HG02938 (cell line): Measurements from ENCODE around the gene TNK2.

ENCODE experiments used
- ATAC-seq: cut with Tn5 transposase; IDR thresholded peaks from one replicate; pipeline ENCODE4 v1.9.1; 2021; ENCODE audit warnings: mild to moderate bottlenecking, moderate library complexity; ENCODE audit not compliant: unreplicated experiment

Gene TNK2

DNA sequence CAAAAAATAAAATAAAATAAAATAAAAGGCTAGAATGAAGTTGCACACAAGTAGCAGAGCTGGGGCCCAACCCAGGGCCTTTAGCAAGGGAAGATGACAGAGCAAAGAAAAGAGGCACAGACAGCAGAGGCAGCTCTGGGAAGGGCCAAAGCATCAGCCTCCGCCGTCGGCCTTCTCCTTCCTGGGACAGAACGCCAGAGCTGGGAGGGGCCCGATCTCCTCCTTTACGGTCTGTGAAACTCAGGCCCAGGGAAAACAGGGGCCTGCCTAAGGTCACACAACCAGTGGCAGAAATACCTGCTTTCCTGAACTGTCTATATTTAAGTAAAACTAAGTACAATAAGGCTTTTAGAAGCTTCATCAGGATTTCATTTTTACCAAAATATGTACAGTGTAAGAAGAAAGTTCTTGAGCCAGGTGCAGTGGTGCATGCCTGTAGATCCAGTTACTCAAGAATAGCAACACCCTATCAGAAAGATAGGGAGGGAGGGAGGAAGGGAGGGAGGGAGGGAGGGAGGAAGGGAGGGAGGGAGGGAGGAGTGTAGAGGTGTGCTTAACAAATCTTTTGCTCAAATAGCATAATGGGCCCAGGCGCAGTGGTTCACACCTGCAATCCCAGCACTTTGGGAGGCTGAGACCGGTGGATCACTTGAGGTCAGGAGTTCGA lies 53.6 kb downstream of the TNK2 start:
- ATAC-seq = no peak

DNA sequence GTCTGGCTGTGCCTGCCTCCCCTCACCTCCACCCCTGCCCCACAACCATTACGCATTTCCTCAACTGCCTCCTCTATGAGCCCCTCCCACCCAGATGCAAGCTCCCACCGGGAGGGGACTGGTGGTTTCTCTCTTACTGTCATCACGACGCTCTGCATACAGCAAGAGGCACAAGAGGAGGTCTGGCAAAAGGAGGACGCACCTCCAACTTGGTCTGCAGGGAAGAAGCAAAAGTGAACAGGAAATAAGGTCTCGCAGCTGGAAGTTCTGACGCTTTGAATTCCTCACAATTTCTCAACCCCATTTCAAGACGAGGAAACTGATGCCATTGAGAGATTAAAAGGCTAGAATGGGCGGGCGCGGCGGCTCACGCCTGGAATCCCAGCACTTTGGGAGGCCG lies 54.4 kb downstream of the TNK2 start:
- ATAC-seq = no peak

GRCh38 chr3:195853036-195853435 lies 55.3 kb downstream of the TNK2 start:
- no peak for ATAC-seq

GRCh38 chr3:195850857-195851543 lies 57.4 kb downstream of the TNK2 start:
- peak; percentile 72 for ATAC-seq

DNA sequence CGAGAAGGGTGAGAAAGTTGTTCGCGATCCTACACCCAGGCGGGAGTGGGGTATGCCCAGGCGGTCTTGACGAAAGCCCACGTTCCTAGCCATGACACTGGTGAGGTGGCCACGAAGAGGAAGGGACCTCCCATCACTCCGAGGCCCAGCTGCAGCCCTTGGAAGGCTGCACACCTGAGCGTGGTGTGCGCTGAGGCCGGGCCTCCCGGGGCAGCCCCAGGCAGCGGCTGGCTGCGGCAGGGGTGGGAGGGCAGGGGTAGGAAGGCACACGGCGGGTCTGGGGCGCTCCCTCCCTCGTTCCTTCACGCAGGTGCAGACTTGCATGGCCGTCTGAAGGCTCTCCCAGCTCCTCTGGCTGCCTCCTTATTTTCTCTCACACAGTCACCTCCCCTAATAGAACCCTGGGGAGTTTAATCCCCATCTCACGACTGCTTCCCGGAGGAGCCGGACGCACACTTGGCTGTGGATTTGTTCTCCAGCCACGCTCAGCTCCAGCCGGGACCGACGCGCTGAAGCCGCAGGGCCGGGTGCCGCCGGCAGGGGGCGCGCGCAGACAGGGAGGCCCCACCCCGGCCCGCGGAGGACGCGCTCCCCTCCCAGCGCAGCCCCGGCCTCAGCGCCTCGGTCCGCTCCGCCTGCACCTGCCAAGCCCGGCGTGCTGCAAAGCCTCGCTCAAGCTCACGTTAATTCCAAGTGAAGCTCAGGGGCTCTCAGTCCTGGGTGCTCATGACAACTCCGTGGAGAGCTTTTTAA lies 58.9 kb downstream of the TNK2 start:
- ATAC-seq = no peak

- ATAC-seq = no peak
Observed at GRCh38 chr3:195847055-195847950, 61.0 kb downstream of the TNK2 start.

DNA sequence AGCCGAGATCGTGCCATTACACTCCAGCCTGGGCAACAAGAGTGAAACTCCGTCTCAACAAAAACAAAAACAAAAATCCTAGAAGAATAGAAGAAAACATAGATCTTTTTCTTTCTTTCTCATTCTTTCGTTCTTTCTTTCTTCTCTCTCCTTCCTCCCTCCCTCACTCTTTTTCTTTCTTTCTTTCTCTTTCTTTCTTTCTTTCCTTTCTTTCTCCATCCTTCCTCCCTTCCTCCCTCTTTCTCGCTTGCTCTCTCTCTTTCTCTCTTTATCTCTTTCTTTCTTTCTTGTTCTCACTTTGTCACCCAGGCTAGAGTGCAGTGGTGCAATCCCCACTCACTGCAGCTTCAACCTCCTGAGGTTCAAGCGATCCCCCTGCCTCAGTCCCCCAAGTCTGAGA lies 62.9 kb downstream of the TNK2 start:
- ATAC-seq = no peak

- no peak for ATAC-seq
Observed at GRCh38 chr3:195844671-195845218, 63.6 kb downstream of the TNK2 start.

DNA sequence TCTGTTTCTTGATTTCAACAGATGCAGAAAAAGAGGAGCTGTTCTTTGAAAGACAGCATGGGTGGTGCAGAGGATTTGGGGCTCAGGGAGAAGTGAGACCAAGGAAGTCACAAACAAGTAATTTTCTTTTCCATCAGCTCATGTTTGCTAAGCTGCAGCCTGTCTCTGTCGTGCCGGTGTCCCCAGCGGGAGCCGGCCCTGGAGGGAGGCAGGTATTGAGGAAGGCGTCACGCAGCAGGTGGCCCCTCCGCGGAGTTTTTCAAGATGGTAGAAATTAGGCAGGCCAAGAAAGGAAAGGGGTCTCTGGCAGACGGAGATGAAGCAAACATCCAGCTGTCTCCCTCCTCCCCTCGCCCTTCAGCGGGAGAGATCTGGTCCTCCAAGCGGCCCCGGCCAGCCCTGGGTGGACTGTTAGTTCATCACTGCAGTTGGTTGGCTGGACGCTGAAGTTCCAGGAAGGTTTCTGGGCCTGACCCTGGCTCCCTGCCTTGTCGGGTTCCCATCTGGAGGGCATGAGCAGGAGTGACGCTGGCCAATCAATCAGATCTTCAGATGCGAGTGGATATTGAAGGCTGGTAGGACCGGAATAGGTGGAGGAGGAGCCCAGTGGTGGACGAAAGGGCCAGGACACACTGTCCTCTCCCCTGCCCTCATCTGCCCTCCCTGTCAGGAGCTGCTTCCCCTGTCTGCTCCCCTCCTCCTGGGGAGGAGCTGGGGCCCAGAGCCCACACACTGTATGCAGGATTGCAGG lies 68.9 kb downstream of the TNK2 start:
- no peak for ATAC-seq

GRCh38 chr3:195838714-195839113 lies 69.6 kb downstream of the TNK2 start:
- ATAC-seq = no peak

- ATAC-seq = no peak
Observed at GRCh38 chr3:195836476-195837135, 71.7 kb downstream of the TNK2 start.

DNA sequence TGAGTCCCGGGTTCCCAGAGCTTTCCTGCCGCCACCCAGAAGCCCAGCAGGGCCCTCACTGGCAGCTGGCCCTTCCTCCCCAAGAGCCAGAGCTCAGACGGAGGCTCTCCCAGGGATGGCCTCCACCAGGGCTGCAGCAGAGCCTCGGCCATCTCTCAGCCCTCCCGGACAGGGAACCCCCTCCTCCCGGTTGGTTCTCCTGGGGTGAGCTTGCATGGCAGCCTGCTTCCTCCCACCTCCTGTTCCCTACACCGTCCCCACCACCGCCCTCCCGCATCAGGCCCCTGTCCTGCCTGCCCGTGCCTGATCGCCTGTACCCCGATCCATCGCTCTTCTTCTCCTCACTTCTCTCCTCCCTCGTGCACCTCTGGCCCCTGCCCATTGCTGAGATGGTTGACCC lies 72.6 kb downstream of the TNK2 start:
- ATAC-seq = no peak

DNA sequence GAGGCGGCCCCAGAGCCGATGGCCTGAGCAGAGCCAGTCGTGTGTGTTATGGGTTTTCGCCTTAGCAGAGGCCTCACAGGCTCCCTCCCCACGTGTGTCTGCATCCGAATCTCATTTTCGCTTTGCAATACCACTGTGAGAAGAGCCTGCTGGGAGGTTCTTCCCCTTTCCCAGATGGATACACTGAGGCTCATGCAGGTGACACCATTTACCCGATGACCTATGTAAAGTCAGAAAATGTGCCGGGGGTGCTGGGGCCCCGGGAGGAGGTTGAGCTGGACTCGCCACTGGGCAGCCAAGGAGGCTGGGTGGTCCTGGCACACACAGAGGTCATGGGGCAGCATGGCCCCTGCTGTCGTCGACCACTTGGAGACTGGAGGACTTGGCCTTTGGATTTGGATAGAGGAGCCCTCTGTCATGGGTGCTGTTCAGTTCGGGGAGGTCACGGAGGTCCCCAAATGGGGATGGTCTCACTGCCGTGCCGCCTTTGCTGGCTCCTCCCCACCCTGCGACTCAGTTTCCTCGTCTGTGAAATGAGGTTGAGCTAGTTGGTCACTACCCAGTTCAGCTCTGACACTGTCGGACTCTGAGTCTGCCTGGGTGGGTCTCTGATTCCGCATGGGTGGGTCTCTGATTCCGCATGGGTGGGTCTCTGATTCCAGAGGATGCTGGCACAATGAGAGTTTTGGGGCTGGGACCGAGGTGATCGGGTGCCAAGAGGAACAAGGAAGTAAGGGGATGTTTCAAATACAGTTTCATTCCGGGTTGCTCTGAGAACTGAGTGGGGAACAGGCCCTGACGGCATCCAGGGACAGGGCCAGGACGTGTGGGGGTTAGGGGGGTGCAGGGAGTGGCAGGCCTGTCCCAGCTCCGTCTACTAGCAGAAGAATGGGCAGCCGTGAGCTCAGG lies 73.4 kb downstream of the TNK2 start:
- no peak for ATAC-seq

GRCh38 chr3:195829897-195830254 lies 78.5 kb downstream of the TNK2 start:
- no peak for ATAC-seq

GRCh38 chr3:195828762-195829161 lies 79.6 kb downstream of the TNK2 start:
- ATAC-seq = no peak

DNA sequence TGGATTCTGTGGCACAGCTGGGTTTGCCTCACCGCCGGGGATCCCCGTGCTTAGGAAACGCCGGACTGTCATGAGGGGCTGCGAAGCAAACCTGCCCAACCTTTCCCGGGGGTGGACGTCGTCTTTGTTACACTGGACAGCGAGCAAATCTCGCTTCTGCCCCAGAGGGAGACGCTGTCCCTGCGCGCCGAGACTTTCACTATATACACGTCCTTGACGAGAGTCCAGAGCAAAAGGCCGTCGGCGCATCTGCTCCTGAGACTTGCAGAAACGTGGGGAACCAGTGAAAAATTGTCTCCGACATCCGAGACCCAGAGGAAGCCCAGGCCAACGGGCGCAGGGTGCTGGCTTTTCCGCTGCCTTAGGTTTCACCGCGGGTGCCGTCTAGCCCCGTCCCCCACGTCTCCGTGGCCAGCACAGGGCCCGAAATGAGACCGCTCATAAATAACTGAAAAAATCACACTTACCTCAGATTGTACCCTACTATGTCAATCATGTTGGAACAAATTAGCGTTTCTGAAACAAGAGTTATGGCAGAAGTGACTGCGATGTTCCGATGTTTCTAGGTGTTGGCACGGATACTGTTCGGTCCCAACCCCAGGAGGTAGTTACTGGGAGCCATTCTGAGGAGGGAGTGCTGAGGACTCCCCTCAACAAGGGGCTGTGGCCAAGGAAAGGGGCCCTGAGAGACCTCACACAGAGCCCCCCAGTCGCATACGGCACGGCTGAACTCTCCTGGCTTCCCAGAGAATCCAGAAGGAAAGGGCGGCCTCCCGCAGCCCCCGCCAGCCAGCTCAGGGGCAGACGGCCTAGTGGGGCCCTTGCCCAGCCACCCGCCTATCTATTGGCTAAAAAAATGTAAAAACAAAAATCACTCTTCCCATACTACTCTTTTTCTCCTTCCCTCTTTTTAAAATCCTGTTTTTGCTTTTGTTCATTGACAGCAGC lies 82.2 kb downstream of the TNK2 start:
- ATAC-seq = no peak

- ATAC-seq = no peak
Observed at GRCh38 chr3:195825191-195825588, 83.2 kb downstream of the TNK2 start.
